LNCaP clone FGC (cell line): ENCODE results near the gene PRSS8.

Experiments
- DNase-seq: peaks from one replicate; pipeline ENCODE4 v3.0.0-alpha.2; 2011; ENCODE audit warnings: low read depth
- H3K4me3 ChIP-seq: 2 replicates; pipeline ENCODE4 v1.5.1; 2011; ENCODE audit warnings: mild to moderate bottlenecking, low read depth, low read length, control low read depth
- CTCF ChIP-seq: IDR thresholded peaks from 2 replicates; pipeline ENCODE4 v1.5.1; 2012; ENCODE audit warnings: mild to moderate bottlenecking; ENCODE audit not compliant: control insufficient read depth, insufficient read depth; ENCODE audit errors: extremely low read depth

The PRSS8 gene

GRCh38 chr16:31086629-31086906, 49.0 kb downstream of the PRSS8 start:
- no peak overlapping the region for H3K4me3 ChIP-seq
- no peak for TF ChIP-seq CTCF
- DNase-seq = no peak

GRCh38 chr16:31085873-31086628, 49.5 kb downstream of the PRSS8 start:
- DNase-seq = no peak

GRCh38 chr16:31085411-31085810, 50.1 kb downstream of the PRSS8 start:
- H3K4me3 ChIP-seq = no peak overlapping the region
- no peak for DNase-seq
- no peak for TF ChIP-seq CTCF

More at GRCh38 chr16:31085873-31086628, 49.5 kb downstream of the PRSS8 start:
- TF ChIP-seq CTCF = no peak
- H3K4me3 ChIP-seq = no peak overlapping the region

- DNase-seq = no peak
- TF ChIP-seq CTCF = no peak
- H3K4me3 ChIP-seq = no peak overlapping the region
Observed at GRCh38 chr16:31084584-31085302, 50.8 kb downstream of the PRSS8 start.

- no peak overlapping the region for H3K4me3 ChIP-seq
- TF ChIP-seq CTCF = no peak
- no peak for DNase-seq
Observed at GRCh38 chr16:31083981-31084380, 51.5 kb downstream of the PRSS8 start.

- no peak for DNase-seq
- TF ChIP-seq CTCF = no peak
Observed at GRCh38 chr16:31083556-31083955, 52.0 kb downstream of the PRSS8 start.

More at GRCh38 chr16:31083556-31083955, 52.0 kb downstream of the PRSS8 start:
- H3K4me3 ChIP-seq = no peak overlapping the region
